Endothelial cell of umbilical vein (primary cell): ENCODE measurements around the gene MFSD6.

Experiments used
- EZH2 ChIP-seq: IDR thresholded peaks from 2 replicates; pipeline ENCODE4 v1.6.1; 2012; ENCODE audit warnings: borderline replicate concordance, low read depth, mild to moderate bottlenecking, moderate library complexity, low read length, inconsistent platforms; ENCODE audit not compliant: severe bottlenecking
- GATA2 ChIP-seq: IDR thresholded peaks from 2 replicates; pipeline ENCODE4 v1.7.0; 2011; ENCODE audit warnings: low read depth, mild to moderate bottlenecking, moderate library complexity, mixed read lengths, low read length; ENCODE audit not compliant: insufficient read length, insufficient read depth
- MYC ChIP-seq: IDR thresholded peaks from one replicate; pipeline ENCODE4 v1.6.1; 2011; ENCODE audit warnings: mild to moderate bottlenecking, low read depth, low read length
- POLR2A ChIP-seq: IDR thresholded peaks from 2 replicates; pipeline ENCODE4 v1.6.1; 2012; ENCODE audit warnings: low read depth, mild to moderate bottlenecking, control low read depth, low read length
- TF ChIP-seq, protein P1 (sequence below), 2 donors: IDR thresholded peaks; 1 replicate in 1 of 2; 2 replicates in 1 of 2; pipeline ENCODE4 v1.5.1; 2011; ENCODE audit warnings: low read length in 2 of 2, mild to moderate bottlenecking in 2 of 2, moderate library complexity in 2 of 2, control low read depth in 1 of 2, inconsistent platforms in 1 of 2, low read depth in 1 of 2; ENCODE audit not compliant: insufficient read depth in 1 of 2; ENCODE audit errors: extremely low read depth in 1 of 2

- TF ChIP-seq, protein P1, sequence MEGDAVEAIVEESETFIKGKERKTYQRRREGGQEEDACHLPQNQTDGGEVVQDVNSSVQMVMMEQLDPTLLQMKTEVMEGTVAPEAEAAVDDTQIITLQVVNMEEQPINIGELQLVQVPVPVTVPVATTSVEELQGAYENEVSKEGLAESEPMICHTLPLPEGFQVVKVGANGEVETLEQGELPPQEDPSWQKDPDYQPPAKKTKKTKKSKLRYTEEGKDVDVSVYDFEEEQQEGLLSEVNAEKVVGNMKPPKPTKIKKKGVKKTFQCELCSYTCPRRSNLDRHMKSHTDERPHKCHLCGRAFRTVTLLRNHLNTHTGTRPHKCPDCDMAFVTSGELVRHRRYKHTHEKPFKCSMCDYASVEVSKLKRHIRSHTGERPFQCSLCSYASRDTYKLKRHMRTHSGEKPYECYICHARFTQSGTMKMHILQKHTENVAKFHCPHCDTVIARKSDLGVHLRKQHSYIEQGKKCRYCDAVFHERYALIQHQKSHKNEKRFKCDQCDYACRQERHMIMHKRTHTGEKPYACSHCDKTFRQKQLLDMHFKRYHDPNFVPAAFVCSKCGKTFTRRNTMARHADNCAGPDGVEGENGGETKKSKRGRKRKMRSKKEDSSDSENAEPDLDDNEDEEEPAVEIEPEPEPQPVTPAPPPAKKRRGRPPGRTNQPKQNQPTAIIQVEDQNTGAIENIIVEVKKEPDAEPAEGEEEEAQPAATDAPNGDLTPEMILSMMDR (IDR thresholded peaks at IDR 0.05; ENCODE audit: extremely low read depth in 1 of 2, insufficient read depth in 1 of 2, low read depth in 1 of 2, low read length in 2 of 2), result no peak
- no peak for TF ChIP-seq EZH2
- no peak for TF ChIP-seq POLR2A
- no peak for TF ChIP-seq MYC
- TF ChIP-seq GATA2, result no peak
These were observed 7.1 kb downstream of the MFSD6 start for GRCh38 chr2:190415251-190415650.
